Caco-2 (cell line): ENCODE data around the gene PPP1R13B. TPM values are rescaled to one million over a fixed set of nuclear protein-coding genes. Genes with fewer than 3 reads are reported as not detected.

ENCODE experiments used
- BruUV-seq: library from RNA; stranded (reverse); fragments of 400-500 nt; replicated peaks from 2 replicates; lab custom pipeline; 2021; lab: Mats Ljungman, UMichigan
- CTCF ChIA-PET: fragments of 300-600 bp; sonication (Branson Sonifier 250); formaldehyde crosslinking; loops from one replicate; lab custom pipeline; 2022; ENCODE audit warnings: antibody characterized with exemption; lab: Charles Lee
- POLR2A ChIA-PET: fragments of 300-600 bp; sonication (Branson Sonifier 250); formaldehyde crosslinking; loops from one replicate; lab custom pipeline; 2022; ENCODE audit warnings: antibody characterized with exemption; lab: Charles Lee
- DNase-seq, 2 experiments: peaks; one replicate each; pipeline versions ENCODE4 v3.0.0 to v3.0.0-alpha.2; 2020 to 2022
- H3K27me3 ChIP-seq: replicated peaks from 2 replicates; pipeline ENCODE4 v1.6.0; 2011; ENCODE audit warnings: low read length; ENCODE audit not compliant: control insufficient read depth, insufficient read depth
- H3K36me3 ChIP-seq: 2 replicates; pipeline ENCODE4 v1.5.1; 2011; ENCODE audit warnings: low read length; ENCODE audit not compliant: control insufficient read depth, insufficient read depth
- H3K4me1 ChIP-seq: fragments of 250-450 bp; sonication (Bioruptor Pico); 2 replicates; pipeline ENCODE4 v1.5.1; 2020; ENCODE audit warnings: mild to moderate bottlenecking
- H3K4me3 ChIP-seq: 2 replicates; pipeline ENCODE4 v1.5.1; 2011; ENCODE audit warnings: low read depth, mild to moderate bottlenecking, control low read depth, low read length
- H3K9me3 ChIP-seq: fragments of 250-450 bp; sonication (Bioruptor Pico); 2 replicates; pipeline ENCODE4 v1.5.1; 2020; ENCODE audit warnings: mild to moderate bottlenecking, moderate library complexity
- H3K27ac Mint-ChIP-seq: one replicate; pipeline ENCODE4 v1.8.0; 2022; ENCODE audit warnings: mixed read lengths; ENCODE audit not compliant: unreplicated experiment
- H3K27me3 Mint-ChIP-seq: one replicate; pipeline ENCODE4 v1.8.0; 2022; ENCODE audit warnings: mixed read lengths; ENCODE audit not compliant: insufficient read depth, unreplicated experiment
- H3K36me3 Mint-ChIP-seq: one replicate; pipeline ENCODE4 v1.8.0; 2022; ENCODE audit warnings: mild to moderate bottlenecking, mixed read lengths; ENCODE audit not compliant: insufficient read depth, unreplicated experiment
- H3K4me1 Mint-ChIP-seq: one replicate; pipeline ENCODE4 v1.8.0; 2022; ENCODE audit warnings: low read depth, mixed read lengths; ENCODE audit not compliant: unreplicated experiment
- H3K4me3 Mint-ChIP-seq: one replicate; pipeline ENCODE4 v1.8.0; 2022; ENCODE audit warnings: mild to moderate bottlenecking, moderate library complexity, mixed read lengths; ENCODE audit not compliant: unreplicated experiment
- H3K9me3 Mint-ChIP-seq: one replicate; pipeline ENCODE4 v1.8.0; 2022; ENCODE audit warnings: mixed read lengths; ENCODE audit not compliant: unreplicated experiment
- CTCF ChIP-seq, 2 experiments: fragments of 200-600 bp in 1 of 2; IDR thresholded peaks; 1 replicate in 1 of 2; 2 replicates in 1 of 2; pipeline versions ENCODE4 v1.5.1 to v1.8.0; 2011 to 2022; ENCODE audit warnings: antibody characterized with exemption in 1 of 2, control low read depth in 1 of 2, inconsistent platforms in 1 of 2, low read depth in 1 of 2, low read length in 1 of 2, mild to moderate bottlenecking in 1 of 2, moderate library complexity in 1 of 2; ENCODE audit not compliant: insufficient read depth in 1 of 2, severe bottlenecking in 1 of 2, unreplicated experiment in 1 of 2
- intact Hi-C: fragments of 100-400 bp; cut with micrococcal nuclease; formaldehyde crosslinking; loops from one replicate; pipeline ENCODE4 v1.10.0; 2022; ENCODE audit not compliant: unreplicated experiment
- total RNA-seq: library from RNA; stranded (reverse); gene quantifications from 2 replicates; pipeline ENCODE4 v1.2.3, GENCODE V29; 2022

PPP1R13B gene
- total RNA-seq, 1 experiment from 2014 or later: 15.8 TPM

DNA sequence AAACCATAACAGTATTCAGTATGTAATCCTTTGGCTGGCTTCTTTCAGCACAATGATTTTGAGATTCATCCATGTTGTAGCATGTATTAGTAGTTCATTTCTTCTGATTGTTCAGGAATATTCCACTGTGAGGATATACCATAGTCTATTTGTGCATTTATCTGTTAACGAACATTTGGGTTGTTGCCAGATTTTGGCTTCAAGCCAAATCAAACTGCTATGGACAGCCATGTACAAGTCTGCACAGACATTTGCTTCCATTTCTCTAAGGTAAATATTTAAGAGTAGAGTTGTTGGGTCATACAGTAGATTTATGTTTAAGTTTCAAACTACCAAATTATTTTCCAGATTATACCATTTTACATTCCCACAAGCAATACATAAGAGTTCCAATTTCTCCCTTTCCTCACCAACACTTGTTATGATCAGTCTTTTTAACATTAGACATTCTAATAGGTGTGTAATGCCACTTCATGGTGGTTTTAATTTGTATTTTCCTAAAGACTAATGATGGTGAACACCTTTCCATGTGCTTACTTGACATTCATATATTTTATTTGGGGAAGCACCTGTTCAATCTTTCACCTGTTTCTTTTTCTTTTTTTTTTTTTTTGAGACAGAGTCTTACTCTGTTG is 75.2 kb downstream of the PPP1R13B start:
- no peaks in the 10 kb centered on the region for H3K36me3 ChIP-seq
- no peaks in the 10 kb centered on the region for H3K27me3 Mint-ChIP-seq
- intact Hi-C loops: no loop called here
- ChIA-PET POLR2A (no interaction called here), CTCF (no interaction called here)
- H3K4me1 ChIP-seq: no peaks in the 10 kb centered on the region
- H3K36me3 Mint-ChIP-seq: no peaks in the 10 kb centered on the region
- no TSS peak for BruUV-seq
- H3K27me3 ChIP-seq: no peaks in the 10 kb centered on the region
- no peak for TF ChIP-seq CTCF (IDR thresholded peaks at IDR 0.05; ENCODE audit: insufficient read depth in 1 of 2, low read depth in 1 of 2, low read length in 1 of 2, severe bottlenecking in 1 of 2, unreplicated experiment in 1 of 2)
- H3K4me3 Mint-ChIP-seq: no peak overlapping the region
- no peaks in the 10 kb centered on the region for H3K9me3 Mint-ChIP-seq
- H3K27ac Mint-ChIP-seq: no peak overlapping the region
- H3K9me3 ChIP-seq: no peaks in the 10 kb centered on the region
- H3K4me1 Mint-ChIP-seq: peaks cover 6% of the 10 kb centered on the region
- no peak overlapping the region for H3K4me3 ChIP-seq
- no peak for DNase-seq

GRCh38 chr14:103770902-103771301 is 76.5 kb downstream of the PPP1R13B start:
- no peak overlapping the region for H3K4me3 ChIP-seq
- Mint-ChIP-seq H3K9me3 (no peaks in the 10 kb centered on the region), H3K4me1 (peaks cover 6% of the 10 kb centered on the region), H3K4me3 (no peak overlapping the region), H3K27me3 (no peaks in the 10 kb centered on the region), H3K36me3 (no peaks in the 10 kb centered on the region), H3K27ac (no peak overlapping the region)
- CTCF ChIA-PET: no interaction called here
- TF ChIP-seq CTCF (IDR thresholded peaks at IDR 0.05; ENCODE audit: insufficient read depth in 1 of 2, low read depth in 1 of 2, low read length in 1 of 2, severe bottlenecking in 1 of 2, unreplicated experiment in 1 of 2): no peak
- intact Hi-C loops: no loop called here
- no TSS peak for BruUV-seq
- no peaks in the 10 kb centered on the region for H3K4me1 ChIP-seq
- H3K36me3 ChIP-seq: no peaks in the 10 kb centered on the region
- no peak for DNase-seq
- no peaks in the 10 kb centered on the region for H3K27me3 ChIP-seq
- POLR2A ChIA-PET: no interaction called here
- H3K9me3 ChIP-seq: no peaks in the 10 kb centered on the region

GRCh38 chr14:103770500-103770899 is 76.9 kb downstream of the PPP1R13B start:
- Mint-ChIP-seq H3K27ac (no peak overlapping the region), H3K36me3 (peaks cover 2% of the 10 kb centered on the region), H3K9me3 (no peaks in the 10 kb centered on the region), H3K27me3 (no peaks in the 10 kb centered on the region), H3K4me3 (no peak overlapping the region), H3K4me1 (peaks cover 8% of the 10 kb centered on the region)
- no peaks in the 10 kb centered on the region for H3K4me1 ChIP-seq
- H3K36me3 ChIP-seq: no peaks in the 10 kb centered on the region
- DNase-seq: no peak
- CTCF ChIA-PET: no interaction called here
- H3K9me3 ChIP-seq: no peaks in the 10 kb centered on the region
- TF ChIP-seq CTCF (IDR thresholded peaks at IDR 0.05; ENCODE audit: insufficient read depth in 1 of 2, low read depth in 1 of 2, low read length in 1 of 2, severe bottlenecking in 1 of 2, unreplicated experiment in 1 of 2): no peak
- POLR2A ChIA-PET: no interaction called here
- intact Hi-C loops: no loop called here
- H3K4me3 ChIP-seq: no peak overlapping the region
- H3K27me3 ChIP-seq: no peaks in the 10 kb centered on the region
- BruUV-seq: no TSS peak
